Measurements from ENCODE around the gene INPP5B.
A peak's percentile ranks its signal among the peaks of the same experiment; 100 is the strongest.
"Not testable (repeated sequence)": the region's sequence is repeated elsewhere in the genome, so short reads cannot be mapped to it uniquely, and the experiment has no call there.

The INPP5B gene

GRCh38 chr1:37946703-37947360 lies at the start of gene INPP5B:
Gene INPP5B (minus strand): TSS chr1:37947053. CDS start chr1:37946308, 745 bp downstream.
- DNase-seq = peak; percentile 63

- DNase-seq = no peak
These were observed 49.0 kb upstream of the INPP5B start for GRCh38 chr1:37995751-37996345.

DNA sequence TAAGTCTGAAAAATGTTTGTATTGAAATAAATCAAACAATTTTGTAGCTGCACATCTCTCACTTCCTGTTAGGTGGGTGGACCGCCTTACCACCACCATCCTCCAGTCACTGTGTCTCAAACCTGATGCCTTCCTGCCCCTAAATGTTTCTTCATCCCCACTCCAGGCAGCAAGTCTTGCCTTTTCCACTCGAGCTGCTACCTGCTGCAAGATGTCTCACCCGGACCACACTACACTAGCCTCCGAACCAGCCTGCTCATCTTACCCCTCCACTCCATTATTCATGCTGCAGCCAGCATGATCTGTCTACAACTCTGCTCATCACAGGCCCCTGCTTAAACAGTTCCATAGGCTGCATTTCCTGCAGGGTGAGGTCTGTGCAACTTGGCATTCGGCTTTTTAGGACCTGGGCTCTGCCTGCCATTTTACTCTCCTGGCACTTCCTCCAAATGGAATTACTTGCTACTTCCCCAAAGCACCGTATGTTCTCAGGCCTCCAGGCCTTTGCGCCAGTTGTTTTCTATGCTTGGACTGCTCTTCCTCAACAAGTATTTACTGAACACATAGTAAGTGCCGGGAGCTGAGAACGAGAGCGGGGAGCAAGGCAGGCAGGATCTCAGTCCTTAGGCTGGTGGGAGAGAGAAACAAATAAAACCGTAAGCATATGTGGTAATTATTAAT lies 48.2 kb upstream of the INPP5B start:
- DNase-seq = no peak

DNA sequence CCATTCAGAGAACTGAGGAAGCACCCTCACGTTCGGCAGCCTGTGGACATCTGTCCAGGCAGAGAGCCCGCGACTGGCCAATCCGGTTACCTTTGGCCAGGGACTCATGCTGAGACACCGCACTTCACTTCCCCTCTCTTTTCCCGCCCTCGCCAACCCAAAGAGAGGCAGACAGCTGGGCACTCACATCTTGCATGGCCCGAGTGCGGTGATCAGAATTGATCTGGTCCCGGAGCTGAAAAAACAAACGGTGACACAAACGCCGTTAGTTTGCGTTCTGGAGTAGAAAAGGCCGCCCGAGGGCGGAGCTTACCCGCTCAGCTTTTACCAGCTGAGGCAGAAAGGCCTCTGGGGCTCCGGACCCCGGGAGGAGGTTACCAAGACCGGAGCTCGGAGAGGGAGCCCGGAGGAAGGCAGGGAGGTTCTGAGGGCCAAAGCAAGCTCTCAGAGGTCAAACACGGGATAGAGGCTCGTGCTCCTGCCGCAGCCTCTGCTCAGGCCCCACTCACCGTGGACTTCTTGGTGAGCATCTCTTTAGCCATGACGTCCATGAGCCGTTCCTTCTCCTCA lies 42.6 kb upstream of the INPP5B start:
- DNase-seq = no peak

- no peak for DNase-seq
These were observed 40.8 kb upstream of the INPP5B start for GRCh38 chr1:37987679-37988078.

GRCh38 chr1:37983546-37983945 lies 36.7 kb upstream of the INPP5B start:
- DNase-seq = no peak

DNA sequence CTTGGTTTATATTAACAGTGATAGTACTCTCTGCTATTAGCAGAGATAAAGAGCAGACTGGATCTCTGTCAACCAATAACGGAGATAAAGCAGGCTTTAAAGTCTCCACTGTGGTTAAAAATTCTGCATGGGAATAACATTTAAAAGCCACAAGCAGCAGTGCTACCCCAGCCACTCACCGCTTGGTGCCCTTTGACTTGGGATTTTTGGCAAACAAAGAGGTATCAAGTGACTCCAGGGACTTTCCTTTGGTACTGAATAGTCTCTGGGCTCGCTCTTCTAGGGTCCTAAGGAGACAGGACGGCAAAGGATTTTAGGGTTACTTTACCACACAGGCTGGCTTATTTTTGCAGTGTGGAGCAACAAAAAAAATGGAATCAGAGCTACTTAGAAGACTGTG lies 31.7 kb upstream of the INPP5B start:
- no peak for DNase-seq

DNA sequence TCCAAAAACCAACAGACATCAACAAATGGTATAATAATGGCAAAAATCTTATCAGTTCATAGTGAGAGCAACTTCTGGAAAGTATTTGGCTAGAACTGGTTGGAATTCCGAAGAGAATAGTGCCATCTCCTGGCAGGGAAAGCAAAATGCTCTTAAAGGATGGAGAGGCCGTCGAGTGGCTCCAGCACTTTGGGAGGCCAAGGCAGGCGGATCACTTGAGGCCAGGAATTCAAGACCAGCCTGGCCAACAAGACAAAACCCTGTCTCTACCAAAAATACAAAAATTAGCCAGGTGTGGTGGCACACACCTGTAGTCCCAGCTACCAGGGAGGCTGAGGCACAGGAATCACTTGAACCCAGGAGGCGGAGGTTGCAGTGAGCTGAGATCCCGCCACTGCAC lies 28.2 kb upstream of the INPP5B start:
- not testable (repeated sequence) for DNase-seq

GRCh38 chr1:37974567-37974966 lies 27.7 kb upstream of the INPP5B start:
- no peak for DNase-seq

- not testable (repeated sequence) for DNase-seq
These were observed 26.8 kb upstream of the INPP5B start for GRCh38 chr1:37973684-37974083.

DNA sequence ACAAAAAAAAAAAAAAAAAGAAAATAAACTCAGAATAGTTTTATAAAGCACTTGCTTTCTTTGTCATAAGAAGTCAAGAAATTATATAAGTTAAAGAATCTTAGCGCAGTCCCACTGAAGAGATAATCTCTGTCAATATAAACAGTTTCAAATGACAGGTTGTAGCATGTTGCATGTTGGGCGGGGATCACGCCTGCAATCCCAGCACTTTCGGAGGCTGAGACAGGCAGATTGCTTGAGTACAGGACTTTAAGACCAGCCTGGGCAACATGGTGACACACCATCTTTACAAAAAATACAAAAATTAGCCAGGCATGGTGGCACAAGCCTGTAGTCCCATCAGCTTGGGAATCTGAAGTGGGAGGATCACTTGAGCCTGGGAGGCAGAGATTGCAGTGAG lies 18.4 kb upstream of the INPP5B start:
- DNase-seq = no peak

DNA sequence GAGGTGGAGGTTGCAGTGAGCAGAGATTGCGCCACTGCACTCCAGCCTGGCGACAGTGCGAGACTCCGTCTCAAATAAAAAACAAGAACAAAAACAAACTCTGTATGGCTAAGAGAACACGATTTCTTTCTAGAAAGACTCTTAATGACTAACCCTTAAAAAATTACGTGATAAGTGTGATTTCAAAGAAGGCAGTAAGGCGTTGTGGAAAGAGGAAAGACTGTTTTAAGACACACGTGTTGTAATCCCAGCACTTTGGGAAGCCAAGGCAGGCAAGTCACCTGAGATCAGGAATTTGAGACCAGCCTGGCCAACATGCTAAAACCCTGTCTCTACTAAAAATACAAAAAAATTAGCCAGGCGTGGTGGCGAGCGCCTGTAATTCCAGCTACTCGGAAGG lies 17.3 kb upstream of the INPP5B start:
- not testable (repeated sequence) for DNase-seq

DNA sequence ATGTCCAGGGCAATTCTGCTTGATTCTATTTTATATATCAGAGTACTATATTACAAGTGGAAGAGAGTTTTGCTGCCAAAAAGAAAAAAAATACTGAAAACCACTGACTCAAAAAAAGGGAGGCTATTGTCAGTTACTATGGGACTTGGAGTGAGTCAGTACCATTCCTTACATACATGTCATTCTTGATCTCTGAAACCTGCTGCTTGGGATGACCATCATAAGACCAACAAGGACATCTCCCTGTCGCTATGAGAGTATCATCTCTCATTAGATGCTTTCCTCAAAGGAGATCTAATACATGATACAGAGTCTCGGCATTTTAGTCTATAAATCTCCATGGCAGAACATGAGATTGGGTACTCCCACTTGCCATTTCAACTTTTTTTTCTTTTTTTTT lies 11.8 kb upstream of the INPP5B start:
- DNase-seq = no peak

DNA sequence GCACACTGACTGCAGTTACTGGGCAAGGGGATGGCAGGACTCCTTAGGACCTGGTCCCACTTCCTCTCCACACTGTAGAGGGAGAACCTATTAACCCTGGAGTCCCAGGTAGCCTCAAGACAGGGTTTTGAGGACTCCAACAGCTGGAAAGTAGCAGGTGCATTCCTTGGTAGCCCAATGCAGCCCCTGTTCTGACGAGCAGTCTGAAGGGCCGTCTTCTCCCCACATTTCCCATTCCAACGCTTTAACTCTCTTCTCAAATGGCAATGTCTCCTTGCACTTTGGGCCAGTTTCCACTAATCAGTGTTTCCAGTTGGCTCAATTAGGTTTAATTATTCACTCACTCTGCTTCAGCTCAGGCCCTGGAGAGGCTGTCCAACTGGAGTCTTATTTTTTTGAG lies 8.8 kb upstream of the INPP5B start:
- DNase-seq = no peak

- no peak for DNase-seq
These were observed 7.6 kb upstream of the INPP5B start for GRCh38 chr1:37954316-37954971.

GRCh38 chr1:37952738-37953137 lies 5.9 kb upstream of the INPP5B start:
- DNase-seq = no peak

DNA sequence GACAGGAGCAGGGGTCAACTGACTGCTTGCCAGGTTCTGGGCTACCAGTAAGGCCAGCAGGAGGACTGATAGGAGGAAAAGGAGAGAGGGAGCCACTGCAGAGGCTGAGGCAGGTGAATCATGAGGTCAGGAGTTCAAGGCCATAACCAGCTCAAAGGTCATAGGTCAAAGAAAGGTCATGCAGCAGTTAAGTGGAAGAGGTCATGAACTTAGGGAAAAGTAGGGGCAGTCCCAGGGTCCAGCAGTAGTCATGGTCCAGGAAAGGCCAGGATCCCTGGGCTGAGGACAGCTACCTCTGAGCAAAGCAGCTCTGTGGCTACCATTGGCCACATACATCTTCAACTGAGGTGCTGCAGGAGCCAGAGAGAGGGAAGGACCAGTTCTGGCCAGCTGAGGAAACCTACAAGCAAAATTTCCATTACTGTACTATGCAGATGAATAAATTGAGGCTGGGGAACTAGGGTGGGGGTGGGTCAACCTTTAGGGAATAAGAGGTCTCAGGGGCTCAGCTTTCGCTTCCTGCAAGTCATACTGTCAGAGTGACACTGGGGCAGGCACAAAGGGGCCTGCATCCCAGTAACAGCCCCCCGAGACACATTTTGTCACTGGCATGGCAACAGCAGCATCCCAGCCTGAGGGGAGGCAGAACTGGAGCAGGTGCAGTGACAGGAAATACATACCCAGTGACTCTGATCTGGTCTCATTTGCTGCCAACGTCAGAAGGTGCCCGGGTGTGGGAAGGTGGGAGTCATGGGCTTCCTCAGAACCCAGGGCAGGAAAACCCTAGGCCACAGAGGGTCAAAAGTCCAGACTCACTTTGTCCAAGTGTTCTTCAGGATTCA lies 5.2 kb upstream of the INPP5B start:
- no peak for DNase-seq

DNA sequence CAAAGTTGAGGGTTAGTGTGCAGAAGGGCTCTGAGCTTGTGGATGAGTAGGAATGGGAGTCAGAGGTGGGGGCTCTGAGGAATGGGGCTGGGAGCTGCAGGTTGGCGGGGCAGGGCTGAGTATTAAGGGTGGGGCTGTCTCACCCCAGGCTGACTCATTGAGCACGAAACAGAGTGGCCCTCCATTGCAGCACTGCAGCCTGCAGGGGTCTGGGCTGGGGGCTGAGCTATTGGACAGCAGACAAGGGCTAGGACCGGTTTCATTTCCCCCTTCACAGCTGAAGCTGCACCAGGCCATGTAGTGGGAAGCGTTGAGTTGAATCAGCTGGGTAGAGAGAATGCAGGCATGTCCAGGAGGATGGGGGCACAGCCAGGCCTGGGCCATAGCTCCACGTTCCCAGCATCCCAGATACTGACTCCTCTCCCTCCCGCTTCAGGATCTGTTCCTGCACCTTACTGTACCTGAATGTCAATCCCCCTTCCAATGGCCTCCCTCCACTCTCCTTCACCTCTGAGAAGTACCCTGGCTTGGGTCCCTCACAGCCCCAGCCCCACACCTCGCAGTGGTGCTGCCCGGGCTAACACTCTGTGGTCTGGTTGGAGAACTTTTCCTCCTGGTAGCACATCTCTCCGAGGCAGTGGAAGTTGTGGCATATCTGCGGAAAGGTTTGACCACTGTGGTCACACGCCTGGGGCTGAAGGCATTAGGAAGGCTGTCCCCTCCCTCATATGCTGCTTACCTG lies 4.4 kb upstream of the INPP5B start:
- no peak for DNase-seq

DNA sequence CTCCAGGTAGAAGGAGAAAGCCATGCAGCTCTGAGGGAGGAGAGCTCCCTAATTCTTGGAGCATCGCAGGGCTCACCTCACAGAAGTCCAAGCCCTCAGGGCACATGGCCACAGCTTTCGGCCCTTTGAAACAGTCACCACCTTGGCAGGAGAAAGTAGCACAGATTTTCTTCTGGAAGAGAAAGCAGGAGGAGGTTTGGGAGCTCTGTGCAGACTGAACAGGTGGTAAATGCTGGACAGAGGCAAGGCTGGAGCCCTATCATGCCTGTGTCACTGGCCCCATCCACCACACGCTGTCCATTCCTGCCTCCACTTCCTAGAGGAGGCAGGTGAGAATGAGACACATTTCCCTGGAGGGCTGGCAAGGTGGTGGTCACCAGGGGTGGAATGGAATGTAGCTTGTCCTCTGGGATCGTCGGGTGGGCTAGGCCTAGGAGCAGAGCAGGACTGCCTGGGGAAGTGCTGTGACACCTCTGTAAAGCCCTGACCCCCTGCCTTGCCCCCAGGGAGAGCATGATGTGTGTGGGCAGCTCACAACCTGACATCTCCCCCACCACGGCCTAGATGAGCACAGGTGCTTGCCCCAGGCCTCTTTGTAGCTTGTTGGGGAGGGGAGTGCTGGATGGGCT lies 2.8 kb upstream of the INPP5B start:
- no peak for DNase-seq

GRCh38 chr1:37948841-37949240 lies 2.0 kb upstream of the INPP5B start:
- DNase-seq = no peak

- DNase-seq = no peak
These were observed 1.3 kb upstream of the INPP5B start for GRCh38 chr1:37948166-37948565.

All from SHP77 treated with DMSO at 0.1 percent for 48 hours (cell line).